Sigmoid colon (tissue), 3 donors: ENCODE data around the gene LMF1.
"Not testable (repeated sequence)": the region's sequence is repeated elsewhere in the genome, so short reads cannot be mapped to it uniquely, and the experiment has no call there.

ENCODE experiments used
- CTCF ChIP-seq, 4 experiments: fragments of 450-650 bp in 3 of 4; fragments of 200-600 bp in 1 of 4; IDR thresholded peaks; one replicate each; pipeline ENCODE4 v1.5.1; 2016 to 2019; ENCODE audit warnings: antibody characterized with exemption in 4 of 4, mild to moderate bottlenecking in 3 of 4, moderate library complexity in 2 of 4
- POLR2A ChIP-seq, 2 donors: fragments of 450-650 bp; IDR thresholded peaks; one replicate each; pipeline ENCODE4 v1.6.1; 2016; ENCODE audit warnings: antibody characterized with exemption in 2 of 2, mild to moderate bottlenecking in 2 of 2, moderate library complexity in 2 of 2

GRCh38 chr16:882671-883070, 88.1 kb downstream of the LMF1 start:
- not testable (repeated sequence) for TF ChIP-seq CTCF, POLR2A (IDR thresholded peaks at IDR 0.05)
